Endothelial cell of umbilical vein (primary cell): Measurements from ENCODE around the gene DPH2. TPM values are rescaled to one million over a fixed set of nuclear protein-coding genes. Genes with fewer than 3 reads are reported as not detected.
A peak's percentile ranks its signal among the peaks of the same experiment; 100 is the strongest.

Experiments
- BruUV-seq: library from RNA; stranded (reverse); fragments of 400-500 nt; replicated peaks from 2 replicates; lab custom pipeline; 2021; lab: Mats Ljungman, UMichigan
- CTCF ChIA-PET: fragments of 300-600, 350-600 bp; sonication (Branson Sonifier 250); formaldehyde crosslinking; loops from one replicate; lab custom pipeline; 2021; ENCODE audit warnings: antibody characterized with exemption, inconsistent platforms; lab: Charles Lee
- POLR2A ChIA-PET: fragments of 300-600, 350-600 bp; sonication (Branson Sonifier 250); formaldehyde crosslinking; loops from one replicate; lab custom pipeline; 2021; ENCODE audit warnings: antibody characterized with exemption, inconsistent platforms; lab: Charles Lee
- DNase-seq: peaks from one replicate; pipeline ENCODE4 v3.0.0-alpha.2; 2011; ENCODE audit warnings: low read depth, low spot score
- FAIRE-seq: peaks from 2 replicates; lab custom pipeline; 2011; peaks lifted over from hg19 to GRCh38; lab: Jason Lieb, UNC
- H2AFZ ChIP-seq: 2 replicates; pipeline ENCODE4 v1.6.0; 2012; ENCODE audit warnings: low read depth, low read length, control low read depth, inconsistent platforms
- H3K27ac ChIP-seq: 2 replicates; pipeline ENCODE4 v1.5.1; 2011; ENCODE audit warnings: low read depth, mild to moderate bottlenecking, control low read depth, low read length, moderate library complexity; ENCODE audit not compliant: insufficient read depth
- H3K27me3 ChIP-seq, 2 experiments: 2 replicates each; pipeline versions ENCODE4 v1.6.0 to v1.6.1; 2011; ENCODE audit warnings: low read length in 2 of 2, mixed read lengths in 1 of 2; ENCODE audit not compliant: control insufficient read depth in 2 of 2, insufficient read depth in 2 of 2
- H3K36me3 ChIP-seq, 2 experiments: 2 replicates in 1 of 2; 3 replicates in 1 of 2; pipeline ENCODE4 v1.5.1; 2011; ENCODE audit warnings: low read length in 2 of 2, mild to moderate bottlenecking in 1 of 2, moderate library complexity in 1 of 2; ENCODE audit not compliant: control insufficient read depth in 2 of 2, insufficient read depth in 2 of 2; ENCODE audit errors: extremely low read depth in 1 of 2
- H3K4me1 ChIP-seq: 3 replicates; pipeline ENCODE4 v1.5.1; 2011; ENCODE audit warnings: mild to moderate bottlenecking, low read length; ENCODE audit not compliant: control insufficient read depth, insufficient read depth; ENCODE audit errors: extremely low read depth
- H3K4me2 ChIP-seq: 2 replicates; pipeline ENCODE4 v1.6.1; 2011; ENCODE audit warnings: low read length, control low read depth, mixed read lengths; ENCODE audit not compliant: insufficient read depth
- H3K4me3 ChIP-seq, 3 experiments: fragments of 200-600 bp in 1 of 3; sonication (generic), shearing (Covaris generic) in 1 of 3; replicated peaks in 1 of 3; 2 replicates each; pipeline ENCODE4 v1.5.1; 2011 to 2016; ENCODE audit warnings: control low read depth in 3 of 3, low read length in 3 of 3, mild to moderate bottlenecking in 2 of 3, inconsistent platforms in 1 of 3, low read depth in 1 of 3, moderate library complexity in 1 of 3; ENCODE audit not compliant: insufficient read depth in 1 of 3
- H3K79me2 ChIP-seq: 2 replicates; pipeline ENCODE4 v1.6.0; 2012; ENCODE audit warnings: low read length, inconsistent platforms; ENCODE audit not compliant: control insufficient read depth, insufficient read depth
- H3K9ac ChIP-seq: replicated peaks from 2 replicates; pipeline ENCODE3; 2011; ENCODE audit warnings: low read length, control low read depth; ENCODE audit not compliant: insufficient read depth; ENCODE audit errors: extremely low read depth
- H3K9me1 ChIP-seq: replicated peaks from 3 replicates; pipeline ENCODE4 v1.6.0; 2011; ENCODE audit warnings: mild to moderate bottlenecking, low read length; ENCODE audit not compliant: control insufficient read depth, insufficient read depth; ENCODE audit errors: extremely low read depth
- H3K9me3 ChIP-seq: replicated peaks from 2 replicates; pipeline ENCODE4 v1.5.1; 2012; ENCODE audit warnings: low read length, inconsistent platforms; ENCODE audit not compliant: control insufficient read depth, insufficient read depth
- H4K20me1 ChIP-seq: replicated peaks from 2 replicates; pipeline ENCODE3; 2011; ENCODE audit warnings: mild to moderate bottlenecking, low read length; ENCODE audit not compliant: control insufficient read depth, insufficient read depth; ENCODE audit errors: extremely low read depth
- CTCF ChIP-seq, 2 donors: IDR thresholded peaks; 1 replicate in 1 of 2; 2 replicates in 1 of 2; pipeline ENCODE4 v1.5.1; 2011; ENCODE audit warnings: low read length in 2 of 2, mild to moderate bottlenecking in 2 of 2, moderate library complexity in 2 of 2, control low read depth in 1 of 2, inconsistent platforms in 1 of 2, low read depth in 1 of 2; ENCODE audit not compliant: insufficient read depth in 1 of 2; ENCODE audit errors: extremely low read depth in 1 of 2
- FOS ChIP-seq: IDR thresholded peaks from 2 replicates; pipeline ENCODE4 v1.6.1; 2011; ENCODE audit warnings: mild to moderate bottlenecking, low read length, moderate library complexity, borderline replicate concordance; ENCODE audit not compliant: insufficient read depth
- GATA2 ChIP-seq: IDR thresholded peaks from 2 replicates; pipeline ENCODE4 v1.7.0; 2011; ENCODE audit warnings: low read depth, mild to moderate bottlenecking, moderate library complexity, mixed read lengths, low read length; ENCODE audit not compliant: insufficient read length, insufficient read depth
- JUN ChIP-seq: IDR thresholded peaks from 2 replicates; pipeline ENCODE4 v1.6.1; 2011; ENCODE audit warnings: borderline replicate concordance, low read depth; ENCODE audit not compliant: insufficient read length, insufficient read depth
- POLR2A ChIP-seq: IDR thresholded peaks from 2 replicates; pipeline ENCODE4 v1.6.1; 2012; ENCODE audit warnings: low read depth, mild to moderate bottlenecking, control low read depth, low read length
- POLR2AphosphoS5 ChIP-seq: IDR thresholded peaks from 2 replicates; pipeline ENCODE4 v1.6.1; 2012; ENCODE audit warnings: low read depth, mild to moderate bottlenecking, control low read depth, low read length, moderate library complexity; ENCODE audit not compliant: insufficient read depth
- dilution Hi-C: fragments of 300-500 bp; cut with MboI; formaldehyde crosslinking; loops from one replicate; pipeline ENCODE4 v1.15.0; 2019; ENCODE audit warnings: low sequenced_read_pairs; ENCODE audit not compliant: extremely low pct_ligation_motif_present
- intact Hi-C: fragments of 100-400 bp; cut with micrococcal nuclease; formaldehyde crosslinking; loops from one replicate; pipeline ENCODE4 v1.10.0; 2022
- polyA plus RNA-seq, 4 experiments: library from polyadenylated mRNA; depleted of rRNA in 3 of 4; stranded (reverse) in 3 of 4; unstranded in 1 of 4; fragments of >200 nt; gene quantifications; 2 replicates each; pipeline versions ENCODE4 v1.2.1 to v1.2.3, GENCODE V29; 2011 to 2012; ENCODE audit warnings: missing spikeins in 1 of 4
- total RNA-seq: library from RNA; stranded (reverse); gene quantifications from 2 replicates; pipeline ENCODE4 v1.2.3, GENCODE V29; 2021

DPH2 gene
- total and polyA plus RNA-seq, 2 donors (not counting 3 experiments of a cell fraction or from before 2014, with no cell fraction given) = 28.1 to 59.1 TPM

- peak within 1 kb of the TSS; percentile 13 for H3K27ac ChIP-seq
- BruUV-seq = no TSS peak
- intact Hi-C loops = no loop called here
- dilution Hi-C loops = no loop called here
- DNase-seq = peak; percentile 24
- no peaks in the 10 kb centered on the region for H3K9me3 ChIP-seq
- H3K27me3 ChIP-seq = no peaks in the 10 kb centered on the region
- TF ChIP-seq POLR2AphosphoS5 = peak; percentile 46
- no peak for TF ChIP-seq FOS
- H3K36me3 ChIP-seq = peaks cover 0 to 10% of the 10 kb centered on the region in 2 experiments
- peak within 1 kb of the TSS; percentile 74 for H3K9ac ChIP-seq
- peak within 1 kb of the TSS; percentile 54 for H3K4me2 ChIP-seq
- H2AFZ ChIP-seq = peak within 1 kb of the TSS; percentile 50
- peaks cover 31% of the 10 kb centered on the region for H3K4me1 ChIP-seq
- ChIA-PET CTCF (interaction anchor here (1.0 to 1.6 kb wide), 2 partner anchors 11 to 215 kb away, joined by 3 to 10 read pairs; no protein-coding TSS in a partner anchor), POLR2A (no interaction called here)
- H3K79me2 ChIP-seq = peaks cover 47% of the 10 kb centered on the region
- peak within 1 kb of the TSS; percentile 54 to 66 (median 64) for H3K4me3 ChIP-seq
- FAIRE-seq = peak; percentile 59
- no peaks in the 10 kb centered on the region for H4K20me1 ChIP-seq
- no peaks in the 10 kb centered on the region for H3K9me1 ChIP-seq
Measured at GRCh38 chr1:43978551-43979260, 8.9 kb downstream of the DPH2 start, which contains the start of gene B4GALT2. B4GALT2 (plus strand) TSS chr1:43979210; CDS start chr1:43981161, 1,951 bp downstream.

DNA sequence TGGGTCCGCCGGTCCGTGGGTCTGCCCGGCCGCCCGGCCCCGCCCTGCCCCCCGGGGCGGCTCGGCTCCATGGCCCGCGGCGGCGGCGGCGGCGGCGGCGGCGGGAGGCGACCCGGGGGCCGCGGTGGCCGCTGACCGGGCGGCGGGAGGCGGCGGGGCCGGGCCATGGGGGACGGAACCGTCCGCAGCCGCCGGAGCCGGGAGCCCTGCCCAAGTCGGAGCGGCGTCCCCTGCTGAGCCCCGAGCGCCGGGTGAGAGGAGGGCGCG lies 9.4 kb downstream of the DPH2 start:
- no peaks in the 10 kb centered on the region for H3K9me1 ChIP-seq
- H3K79me2 ChIP-seq = peaks cover 47% of the 10 kb centered on the region
- H3K27me3 ChIP-seq = no peaks in the 10 kb centered on the region
- H3K9ac ChIP-seq = no peak overlapping the region
- no peak overlapping the region for H3K4me2 ChIP-seq
- CTCF ChIA-PET = no interaction called here
- no peak for FAIRE-seq
- POLR2A ChIA-PET = no interaction called here
- intact Hi-C loops (no loop called here), dilution Hi-C loops (no loop called here)
- no peak for TF ChIP-seq JUN
- no peak for TF ChIP-seq FOS
- TF ChIP-seq POLR2A = no peak
- TF ChIP-seq GATA2 = no peak
- no peak for TF ChIP-seq CTCF (IDR thresholded peaks at IDR 0.05; ENCODE audit: extremely low read depth in 1 of 2, insufficient read depth in 1 of 2, low read depth in 1 of 2, low read length in 2 of 2)
- no peaks in the 10 kb centered on the region for H3K9me3 ChIP-seq
- H4K20me1 ChIP-seq = no peaks in the 10 kb centered on the region
- BruUV-seq = no TSS peak
- peak overlapping the region in 1 of 3 experiments; percentile 66 for H3K4me3 ChIP-seq
- peaks cover 0 to 10% of the 10 kb centered on the region in 2 experiments for H3K36me3 ChIP-seq
- H3K27ac ChIP-seq = no peak overlapping the region
- no peak for DNase-seq
- peaks cover 29% of the 10 kb centered on the region for H3K4me1 ChIP-seq
- no peak overlapping the region for H2AFZ ChIP-seq
